K562 (cell line): ENCODE results near the gene MYO16. TPM values are rescaled to one million over a fixed set of nuclear protein-coding genes. Genes with fewer than 3 reads are reported as not detected.
A peak's percentile ranks its signal among the peaks of the same experiment; 100 is the strongest.

Experiments used
- CCAR2 ChIP-seq: fragments of 200-400 bp; formaldehyde crosslinking; IDR thresholded peaks from 2 replicates; pipeline ENCODE4 v1.6.1; 2017; ENCODE audit warnings: mild to moderate bottlenecking, low read depth, low read length
- EHMT2 ChIP-seq: fragments of 450-650 bp; IDR thresholded peaks from 2 replicates; pipeline ENCODE4 v1.6.1; 2018; ENCODE audit warnings: antibody characterized with exemption
- EP300 ChIP-seq: IDR thresholded peaks from 2 replicates; pipeline ENCODE4 v1.6.1; 2012; ENCODE audit warnings: low read length, improper control_type of control experiment
- FIP1L1 ChIP-seq: fragments of 200-400 bp; formaldehyde crosslinking; IDR thresholded peaks from 2 replicates; pipeline ENCODE4 v1.6.1; 2018; ENCODE audit warnings: mild to moderate bottlenecking, low read depth, low read length; ENCODE audit not compliant: poor library complexity, severe bottlenecking
- FOXP4 ChIP-seq: sonication (generic); formaldehyde crosslinking; IDR thresholded peaks from 2 replicates; pipeline ENCODE4 v1.8.0; 2022; ENCODE audit warnings: mild to moderate bottlenecking, missing genetic modification reagents, borderline replicate concordance
- HDAC1 ChIP-seq, 2 experiments: fragments of 450-650 bp; IDR thresholded peaks; 2 replicates each; pipeline ENCODE4 v1.6.1; 2016 to 2017; ENCODE audit warnings: inconsistent platforms in 1 of 2, mild to moderate bottlenecking in 1 of 2, moderate library complexity in 1 of 2
- HDAC6 ChIP-seq: IDR thresholded peaks from 2 replicates; pipeline ENCODE4 v1.6.1; 2012; ENCODE audit warnings: low read depth, mild to moderate bottlenecking, control low read depth, inconsistent platforms, low read length, moderate library complexity
- HMGXB4 ChIP-seq: sonication (generic); formaldehyde crosslinking; IDR thresholded peaks from 2 replicates; pipeline ENCODE4 v1.8.1; 2023; ENCODE audit warnings: mild to moderate bottlenecking, missing genetic modification reagents
- HOMEZ ChIP-seq: fragments of 250-450 bp; sonication (Bioruptor Pico); IDR thresholded peaks from 2 replicates; pipeline ENCODE4 v1.4.0; 2020; ENCODE audit warnings: mild to moderate bottlenecking, moderate library complexity
- NR2C2 ChIP-seq, 2 experiments: fragments of 200-800 bp in 1 of 2; sonication (Bioruptor generic) in 1 of 2; sonication (generic) in 1 of 2; formaldehyde crosslinking in 1 of 2; IDR thresholded peaks; 2 replicates each; pipeline versions ENCODE4 v1.6.1 to v1.8.0; 2016 to 2022; ENCODE audit warnings: mild to moderate bottlenecking in 1 of 2, missing compliant biosample characterization in 1 of 2, missing genetic modification characterization in 1 of 2, missing genetic modification reagents in 1 of 2
- NRF1 ChIP-seq, 2 experiments: fragments of 450-650 bp; IDR thresholded peaks in 1 of 2; conservative IDR thresholded peaks in 1 of 2; 2 replicates each; pipeline ENCODE4 v1.6.1; 2014; ENCODE audit warnings: mild to moderate bottlenecking in 2 of 2
- POLR2AphosphoS2 ChIP-seq: IDR thresholded peaks from 2 replicates; pipeline ENCODE4 v1.6.1; 2012; ENCODE audit warnings: low read length, improper control_type of control experiment
- POLR2G ChIP-seq: fragments of 200-400 bp; formaldehyde crosslinking; IDR thresholded peaks from 2 replicates; pipeline ENCODE4 v1.6.1; 2017; ENCODE audit warnings: low read depth, mild to moderate bottlenecking, antibody characterized with exemption, low read length, moderate library complexity
- SMAD1 ChIP-seq: fragments of 150-350 bp; IDR thresholded peaks from 2 replicates; pipeline ENCODE4 v1.6.1; 2014; ENCODE audit warnings: low read length, low read depth; ENCODE audit not compliant: partially characterized antibody
- SMARCE1 ChIP-seq: fragments of 450-650 bp; IDR thresholded peaks from 2 replicates; pipeline ENCODE4 v1.7.1; 2016; ENCODE audit warnings: mild to moderate bottlenecking
- ZBTB34 ChIP-seq: fragments of 250-450 bp; sonication (Bioruptor Pico); IDR thresholded peaks from 2 replicates; pipeline ENCODE4 v1.8.0; 2021; ENCODE audit warnings: mild to moderate bottlenecking, moderate library complexity
- ZNF12 ChIP-seq: sonication (generic); formaldehyde crosslinking; IDR thresholded peaks from 2 replicates; pipeline ENCODE4 v1.4.0; 2020; ENCODE audit warnings: mild to moderate bottlenecking, missing genetic modification reagents
- ZNF140 ChIP-seq: fragments of 250-450 bp; sonication (Bioruptor Pico); IDR thresholded peaks from 2 replicates; pipeline ENCODE4 v1.8.0; 2021; ENCODE audit warnings: moderate library complexity, mild to moderate bottlenecking, inconsistent platforms
- ZNF584 ChIP-seq: fragments of 200-800 bp; sonication (Bioruptor generic); IDR thresholded peaks from 2 replicates; pipeline ENCODE4 v1.6.1; 2016; ENCODE audit warnings: low read depth, mild to moderate bottlenecking, missing genetic modification characterization, missing compliant biosample characterization
- ZNF707 ChIP-seq: fragments of 250-450 bp; sonication (Bioruptor Pico); conservative IDR thresholded peaks from 2 replicates; pipeline ENCODE4 v1.8.0; 2022; ENCODE audit warnings: inconsistent platforms, mild to moderate bottlenecking, moderate library complexity
- polyA plus RNA-seq, 8 experiments: library from polyadenylated mRNA; depleted of rRNA in 4 of 8; stranded (reverse) in 5 of 8; unstranded in 3 of 8; fragments of >200 nt; fragmentation: Nextera tagmentation in 2 of 8; fragmentation: Illumina TruSeq in 1 of 8; extraction: Ambion mirVana in 2 of 8; extraction: Trizol in 1 of 8; gene quantifications; 2 replicates each; pipeline versions ENCODE4 v1.2.1 to v1.2.3, GENCODE V29; 2011 to 2014; ENCODE audit warnings: inconsistent platforms in 1 of 8, missing spikeins in 1 of 8
- total RNA-seq, 7 experiments: library from RNA; depleted of rRNA in 6 of 7; stranded (reverse); fragments of >200 nt in 6 of 7; fragmentation: Illumina TruSeq in 2 of 7; extraction: Trizol in 2 of 7; gene quantifications; 2 replicates each; pipeline versions ENCODE4 v1.2.1 to v1.2.3, GENCODE V29; 2011 to 2021; ENCODE audit warnings: low replicate concordance in 1 of 7

The MYO16 gene
- total and polyA plus RNA-seq, 9 of the 15 experiments (the other 6 are each of a cell fraction or from before 2014, with no cell fraction given), result 4.3 to 45.7 (median 12.1) TPM

GRCh38 chr13:108769213-108770070 lies 140.0 kb downstream of the MYO16 start (continued):
- TF ChIP-seq NR2C2 (CRISPR knock-in tag; IDR thresholded peaks at IDR 0.05), result no peak
- no peak for TF ChIP-seq NR2C2 (tag; IDR thresholded peaks at IDR 0.05)
- no peak for TF ChIP-seq ZNF707
- no peak for TF ChIP-seq FIP1L1
- TF ChIP-seq ZNF584, result peak; percentile 63; the same call in 1 of the 2 replicates
- TF ChIP-seq SMARCE1, result peak; percentile 93
- peak in 1 of 2 experiments; percentile 77; a peak in 2 of 4 replicates for TF ChIP-seq HDAC1 (IDR thresholded peaks at IDR 0.05)
- no peak for TF ChIP-seq ZNF12 (CRISPR knock-in tag)
- TF ChIP-seq FOXP4 (CRISPR knock-in tag), result no peak
- no peak for TF ChIP-seq CCAR2
- no peak for TF ChIP-seq HMGXB4 (CRISPR knock-in tag)
- no peak for TF ChIP-seq ZNF140 (CRISPR knock-in tag)
- TF ChIP-seq ZBTB34, result no peak
- TF ChIP-seq EHMT2, result 0 out of 2 replicates have a peak, but pooled peaks have one; percentile 32
- TF ChIP-seq POLR2G, result no peak
- TF ChIP-seq HOMEZ (CRISPR knock-in tag), result no peak
- TF ChIP-seq HDAC6, result no peak
- TF ChIP-seq EP300, result peak; percentile 99
- TF ChIP-seq SMAD1, result no peak
- TF ChIP-seq NRF1 (conservative IDR thresholded peaks at IDR 0.05 in 1 of 2, IDR thresholded peaks at IDR 0.05 in 1 of 2), result no peak
- no peak for TF ChIP-seq POLR2AphosphoS2
